H9 (cell line): Measurements from ENCODE around the gene PPIP5K1. TPM values are rescaled to one million over a fixed set of nuclear protein-coding genes. Genes with fewer than 3 reads are reported as not detected.
"Not testable (repeated sequence)": the region's sequence is repeated elsewhere in the genome, so short reads cannot be mapped to it uniquely, and the experiment has no call there.

Experiments used
- DNase-seq: peaks from one replicate; pipeline ENCODE4 v3.0.0-alpha.2; 2017
- H2AFZ ChIP-seq: one replicate; pipeline ENCODE4 v1.6.1; 2013; ENCODE audit warnings: mild to moderate bottlenecking, low read length, control low read depth, moderate library complexity
- H2AK5ac ChIP-seq: 2 replicates; pipeline ENCODE4 v1.6.1; 2013; ENCODE audit warnings: low read length, control low read depth, mixed read lengths; ENCODE audit not compliant: insufficient read length
- H2BK120ac ChIP-seq: one replicate; pipeline ENCODE4 v1.6.1; 2013; ENCODE audit warnings: low read depth, mild to moderate bottlenecking, low read length, control low read depth, inconsistent platforms; ENCODE audit not compliant: poor library complexity, severe bottlenecking
- H2BK12ac ChIP-seq: 2 replicates; pipeline ENCODE4 v1.6.1; 2013; ENCODE audit warnings: low read length, control low read depth, mixed read lengths, low read depth; ENCODE audit not compliant: insufficient read length
- H2BK15ac ChIP-seq: 2 replicates; pipeline ENCODE4 v1.6.1; 2013; ENCODE audit warnings: low read depth, low read length, control low read depth
- H2BK20ac ChIP-seq: one replicate; pipeline ENCODE4 v1.6.1; 2013; ENCODE audit warnings: low read depth, mild to moderate bottlenecking, low read length, control low read depth, inconsistent platforms; ENCODE audit not compliant: poor library complexity, severe bottlenecking
- H2BK5ac ChIP-seq: 2 replicates; pipeline ENCODE4 v1.6.1; 2013; ENCODE audit warnings: low read length, control low read depth, mixed read lengths; ENCODE audit not compliant: insufficient read length
- H3K14ac ChIP-seq: 2 replicates; pipeline ENCODE4 v1.6.1; 2013; ENCODE audit warnings: low read length, control low read depth; ENCODE audit not compliant: insufficient read depth
- H3K18ac ChIP-seq: 2 replicates; pipeline ENCODE4 v1.6.1; 2013; ENCODE audit warnings: low read depth, mild to moderate bottlenecking, mixed read lengths, low read length, control low read depth; ENCODE audit not compliant: insufficient read length
- H3K23ac ChIP-seq: 2 replicates; pipeline ENCODE4 v1.6.1; 2013; ENCODE audit warnings: low read length, control low read depth, mixed read lengths, low read depth; ENCODE audit not compliant: insufficient read length
- H3K23me2 ChIP-seq: 2 replicates; pipeline ENCODE4 v1.6.1; 2013; ENCODE audit warnings: low read depth, mild to moderate bottlenecking, mixed read lengths, low read length, control low read depth; ENCODE audit not compliant: insufficient read length, poor library complexity, severe bottlenecking
- H3K27ac ChIP-seq: 2 replicates; pipeline ENCODE4 v1.5.1; 2013; ENCODE audit warnings: low read length, control low read depth, mixed read lengths, low read depth; ENCODE audit not compliant: insufficient read length
- H3K27me3 ChIP-seq: 2 replicates; pipeline ENCODE4 v1.6.1; 2013; ENCODE audit warnings: low read length, control low read depth, inconsistent platforms; ENCODE audit not compliant: insufficient read depth
- H3K4ac ChIP-seq: 2 replicates; pipeline ENCODE4 v1.6.1; 2013; ENCODE audit warnings: low read depth, mild to moderate bottlenecking, control low read depth, inconsistent platforms, low read length, moderate library complexity
- H3K4me1 ChIP-seq: 2 replicates; pipeline ENCODE4 v1.6.1; 2013; ENCODE audit warnings: low read length, control low read depth, inconsistent platforms; ENCODE audit not compliant: insufficient read depth
- H3K4me2 ChIP-seq: 2 replicates; pipeline ENCODE4 v1.6.1; 2013; ENCODE audit warnings: low read length, control low read depth, mixed read lengths; ENCODE audit not compliant: insufficient read length, insufficient read depth
- H3K56ac ChIP-seq: 2 replicates; pipeline ENCODE4 v1.6.1; 2013; ENCODE audit warnings: low read depth, mild to moderate bottlenecking, mixed read lengths, low read length, control low read depth; ENCODE audit not compliant: insufficient read length
- H3K79me1 ChIP-seq: 2 replicates; pipeline ENCODE4 v1.6.1; 2013; ENCODE audit warnings: low read depth, mild to moderate bottlenecking, moderate library complexity, low read length, control low read depth, inconsistent platforms; ENCODE audit not compliant: insufficient read depth, poor library complexity, severe bottlenecking
- H3K79me2 ChIP-seq: 2 replicates; pipeline ENCODE4 v1.6.1; 2013; ENCODE audit warnings: low read length, control low read depth, inconsistent platforms; ENCODE audit not compliant: insufficient read depth
- H3K9ac ChIP-seq: 2 replicates; pipeline ENCODE4 v1.6.1; 2013; ENCODE audit warnings: low read length, control low read depth, mixed read lengths; ENCODE audit not compliant: insufficient read length; ENCODE audit errors: extremely low read depth
- H3K9me3 ChIP-seq: one replicate; pipeline ENCODE4 v1.6.1; 2013; ENCODE audit warnings: low read depth, low read length, inconsistent platforms; ENCODE audit not compliant: control insufficient read depth
- H3T11ph ChIP-seq: one replicate; pipeline ENCODE4 v1.6.1; 2013; ENCODE audit warnings: mild to moderate bottlenecking, low read length, control low read depth, inconsistent platforms
- H4K20me1 ChIP-seq: one replicate; pipeline ENCODE4 v1.6.1; 2013; ENCODE audit not compliant: control insufficient read depth, insufficient read length, insufficient read depth
- H4K5ac ChIP-seq: 2 replicates; pipeline ENCODE4 v1.6.1; 2013; ENCODE audit warnings: low read depth, mild to moderate bottlenecking, mixed read lengths, low read length, control low read depth; ENCODE audit not compliant: insufficient read length
- H4K8ac ChIP-seq: replicated peaks from 2 replicates; pipeline ENCODE4 v1.6.1; 2013; ENCODE audit warnings: low read length, control low read depth, mixed read lengths, low read depth; ENCODE audit not compliant: insufficient read length
- H4K91ac ChIP-seq: 2 replicates; pipeline ENCODE4 v1.6.1; 2013; ENCODE audit warnings: low read depth, mild to moderate bottlenecking, moderate library complexity, mixed read lengths, low read length, control low read depth; ENCODE audit not compliant: insufficient read length
- H3K27ac Mint-ChIP-seq, 3 experiments: 2 replicates in 2 of 3; 3 replicates in 1 of 3; pipeline ENCODE4 v1.8.0; 2020 to 2021; ENCODE audit warnings: mixed read lengths in 3 of 3, mild to moderate bottlenecking in 1 of 3, moderate library complexity in 1 of 3
- H3K27me3 Mint-ChIP-seq: 2 replicates; pipeline ENCODE4 v1.8.0; 2021; ENCODE audit warnings: low read depth, mild to moderate bottlenecking, moderate library complexity, mixed read lengths
- H3K36me3 Mint-ChIP-seq, 3 experiments: 2 replicates in 2 of 3; 3 replicates in 1 of 3; pipeline ENCODE4 v1.8.0; 2020 to 2021; ENCODE audit warnings: low read depth in 3 of 3, mixed read lengths in 3 of 3; ENCODE audit not compliant: insufficient read depth in 1 of 3
- H3K4me1 Mint-ChIP-seq, 2 experiments: 2 replicates each; pipeline ENCODE4 v1.8.0; 2020; ENCODE audit warnings: mixed read lengths in 2 of 2
- H3K4me3 Mint-ChIP-seq, 2 experiments: 2 replicates in 1 of 2; 3 replicates in 1 of 2; pipeline ENCODE4 v1.8.0; 2020 to 2021; ENCODE audit warnings: mild to moderate bottlenecking in 2 of 2, mixed read lengths in 2 of 2, moderate library complexity in 1 of 2
- H3K9me3 Mint-ChIP-seq, 2 experiments: 2 replicates in 1 of 2; 3 replicates in 1 of 2; pipeline ENCODE4 v1.8.0; 2020; ENCODE audit warnings: mild to moderate bottlenecking in 2 of 2, mixed read lengths in 2 of 2, moderate library complexity in 1 of 2
- WGBS: extraction: QIAGEN DNeasy Blood & Tissue Kit; methylation state at CpG from one replicate; pipeline ENCODE4 v1.1.7; 2013; ENCODE audit warnings: missing lambda C conversion rate, low lambda C conversion rate, mixed read lengths; ENCODE audit not compliant: insufficient read length; ENCODE audit errors: extremely low coverage; 5-methylcytosine and 5-hydroxymethylcytosine counted together
- total RNA-seq: library from RNA; stranded (reverse); gene quantifications from 2 replicates; pipeline ENCODE4 v1.2.1, GENCODE V29; 2021

The PPIP5K1 gene
- total RNA-seq, 1 experiment from 2014 or later: 28.5 TPM

DNA sequence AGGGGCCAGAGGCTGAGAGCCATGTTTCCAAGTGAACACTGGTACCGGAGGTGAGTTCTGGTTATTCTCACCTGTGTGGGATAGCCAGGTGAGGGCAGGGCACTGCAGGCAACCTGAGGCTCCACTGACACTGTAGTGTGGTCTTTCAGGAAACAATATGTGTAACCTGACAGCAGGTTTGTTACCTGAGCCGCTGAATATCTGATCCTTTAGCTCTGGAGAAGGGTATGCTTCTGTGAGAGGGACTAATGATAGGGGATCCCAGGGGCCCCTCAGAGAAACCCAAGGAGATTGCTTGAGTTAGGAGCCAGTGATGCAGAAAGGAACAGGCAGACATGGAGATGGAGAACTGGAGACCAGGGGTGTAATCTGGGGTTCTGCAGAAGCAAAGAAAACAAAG, 28.7 kb upstream of the PPIP5K1 start, which contains the start of gene STRC:
TSS of gene STRC (minus strand) at position 101 of the 400 bp plus-strand sequence. CDS start at position 23, 78 bp downstream.
- H2AK5ac ChIP-seq, H3K23ac ChIP-seq, H3K4me1 Mint-ChIP-seq, H2BK5ac ChIP-seq, H3K9me3 ChIP-seq, H3K4me1 ChIP-seq, H3K27me3 Mint-ChIP-seq, H3K23me2 ChIP-seq, H3K79me2 ChIP-seq, H3K9ac ChIP-seq, H3T11ph ChIP-seq, DNase-seq, H3K9me3 Mint-ChIP-seq, H3K4me2 ChIP-seq, H2BK15ac ChIP-seq, H2AFZ ChIP-seq, H4K5ac ChIP-seq, H4K91ac ChIP-seq, H4K20me1 ChIP-seq, H3K36me3 Mint-ChIP-seq, H2BK20ac ChIP-seq, H3K4ac ChIP-seq, H3K27ac Mint-ChIP-seq, H3K27ac ChIP-seq, H2BK120ac ChIP-seq, H3K14ac ChIP-seq, H3K56ac ChIP-seq, H4K8ac ChIP-seq, H2BK12ac ChIP-seq, H3K18ac ChIP-seq, H3K79me1 ChIP-seq, H3K4me3 Mint-ChIP-seq, H3K27me3 ChIP-seq: not testable (repeated sequence)
- WGBS: no CpG with 5 or more reads among the region's 2 CpGs

DNA sequence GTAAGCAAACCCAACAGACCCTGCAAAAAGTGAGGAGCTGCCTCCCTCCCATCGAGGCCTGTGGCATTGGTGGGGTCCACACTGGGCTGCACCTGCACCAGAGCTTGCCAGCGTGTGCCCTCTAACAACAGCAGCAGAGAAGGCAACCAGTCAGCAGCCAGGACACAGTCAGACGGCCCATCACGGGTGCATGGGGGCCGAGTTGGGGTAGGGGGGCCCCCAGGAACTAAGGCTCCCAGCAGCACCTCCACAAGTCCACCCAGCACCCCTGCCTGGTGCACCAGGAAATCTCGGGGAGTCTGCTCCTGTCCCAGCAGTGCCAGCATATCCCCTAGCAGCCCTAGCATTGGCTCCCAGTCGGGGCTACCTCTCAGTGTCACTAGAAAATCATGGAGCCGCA, 27.7 kb upstream of the PPIP5K1 start:
- H2BK5ac ChIP-seq, H3K4me3 Mint-ChIP-seq, H3K4me1 ChIP-seq, H3K4me2 ChIP-seq, H3K36me3 Mint-ChIP-seq, H2BK15ac ChIP-seq, DNase-seq, H3K14ac ChIP-seq, H3K56ac ChIP-seq, H4K5ac ChIP-seq, H2BK120ac ChIP-seq, H3K9me3 Mint-ChIP-seq, H4K91ac ChIP-seq, H3K23ac ChIP-seq, H3K27me3 ChIP-seq, H3K27ac ChIP-seq, H3K9ac ChIP-seq, H3K4me1 Mint-ChIP-seq, H3T11ph ChIP-seq, H3K9me3 ChIP-seq, H3K79me1 ChIP-seq, H3K27ac Mint-ChIP-seq, H3K18ac ChIP-seq, H3K23me2 ChIP-seq, H2BK12ac ChIP-seq, H3K27me3 Mint-ChIP-seq, H4K8ac ChIP-seq, H4K20me1 ChIP-seq, H3K79me2 ChIP-seq, H2AFZ ChIP-seq, H2AK5ac ChIP-seq, H3K4ac ChIP-seq, H2BK20ac ChIP-seq: not testable (repeated sequence)
- WGBS: no CpG with 5 or more reads among the region's 8 CpGs
